ENCODE data around the gene MTHFR. TPM values are rescaled to one million over a fixed set of nuclear protein-coding genes. Genes with fewer than 3 reads are reported as not detected.

MTHFR gene
- total RNA-seq, 1 donor from 2014 or later, result 45.4 TPM

DNA sequence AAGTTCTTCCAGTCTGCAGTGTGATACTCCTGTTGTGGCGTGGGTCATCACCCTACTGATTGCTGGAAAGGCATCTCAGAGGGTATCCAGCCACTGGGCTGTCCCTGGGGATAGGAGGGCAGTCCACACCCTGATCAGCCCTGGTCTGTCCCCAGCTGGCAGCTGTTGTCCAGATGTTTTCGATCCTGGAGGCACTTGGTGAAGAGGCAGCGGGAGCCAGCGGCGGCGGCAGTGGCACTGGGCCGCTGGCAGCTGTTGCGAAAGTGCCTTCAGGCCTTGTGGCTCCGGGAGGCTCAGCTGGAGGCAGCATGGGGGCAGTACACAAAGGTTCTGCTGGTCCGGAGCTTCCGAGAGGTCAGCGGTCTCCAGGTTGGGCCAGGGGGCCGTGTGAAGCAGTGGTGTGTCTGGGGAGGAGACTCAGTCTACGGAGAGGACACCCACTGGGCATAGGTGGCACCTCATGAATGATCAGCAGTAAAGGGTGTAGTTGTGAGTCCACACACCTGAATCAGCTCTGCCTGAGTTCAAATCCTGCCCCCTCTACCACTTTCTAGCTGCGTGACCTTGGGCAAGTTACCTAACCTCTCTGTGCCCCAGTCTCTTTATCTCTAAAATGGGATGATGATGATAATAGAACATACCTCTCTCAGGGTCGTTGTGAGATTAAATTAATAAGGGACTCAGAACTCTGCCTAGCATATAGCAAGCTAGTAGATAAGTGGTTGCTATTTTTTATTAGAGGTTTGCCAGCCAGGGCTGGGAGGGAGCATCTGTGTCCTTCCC lies 37.7 kb downstream of the MTHFR start:
- intact Hi-C loops (cut with DNase I), result no loop called here
- Histone ChIP-seq H3K9me3 (no peaks in the 10 kb centered on the region), H3K4me3 (no peak overlapping the region), H3K4me1 (no peaks in the 10 kb centered on the region), H3K27ac (no peak overlapping the region), H3K36me3 (no peaks in the 10 kb centered on the region), H3K27me3 (ENCODE audit: low read depth) (no peaks in the 10 kb centered on the region)
- no peak for DNase-seq
- TF ChIP-seq, protein P1, sequence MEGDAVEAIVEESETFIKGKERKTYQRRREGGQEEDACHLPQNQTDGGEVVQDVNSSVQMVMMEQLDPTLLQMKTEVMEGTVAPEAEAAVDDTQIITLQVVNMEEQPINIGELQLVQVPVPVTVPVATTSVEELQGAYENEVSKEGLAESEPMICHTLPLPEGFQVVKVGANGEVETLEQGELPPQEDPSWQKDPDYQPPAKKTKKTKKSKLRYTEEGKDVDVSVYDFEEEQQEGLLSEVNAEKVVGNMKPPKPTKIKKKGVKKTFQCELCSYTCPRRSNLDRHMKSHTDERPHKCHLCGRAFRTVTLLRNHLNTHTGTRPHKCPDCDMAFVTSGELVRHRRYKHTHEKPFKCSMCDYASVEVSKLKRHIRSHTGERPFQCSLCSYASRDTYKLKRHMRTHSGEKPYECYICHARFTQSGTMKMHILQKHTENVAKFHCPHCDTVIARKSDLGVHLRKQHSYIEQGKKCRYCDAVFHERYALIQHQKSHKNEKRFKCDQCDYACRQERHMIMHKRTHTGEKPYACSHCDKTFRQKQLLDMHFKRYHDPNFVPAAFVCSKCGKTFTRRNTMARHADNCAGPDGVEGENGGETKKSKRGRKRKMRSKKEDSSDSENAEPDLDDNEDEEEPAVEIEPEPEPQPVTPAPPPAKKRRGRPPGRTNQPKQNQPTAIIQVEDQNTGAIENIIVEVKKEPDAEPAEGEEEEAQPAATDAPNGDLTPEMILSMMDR (IDR thresholded peaks at IDR 0.05), result no peak
- ATAC-seq, result no peak

DNA sequence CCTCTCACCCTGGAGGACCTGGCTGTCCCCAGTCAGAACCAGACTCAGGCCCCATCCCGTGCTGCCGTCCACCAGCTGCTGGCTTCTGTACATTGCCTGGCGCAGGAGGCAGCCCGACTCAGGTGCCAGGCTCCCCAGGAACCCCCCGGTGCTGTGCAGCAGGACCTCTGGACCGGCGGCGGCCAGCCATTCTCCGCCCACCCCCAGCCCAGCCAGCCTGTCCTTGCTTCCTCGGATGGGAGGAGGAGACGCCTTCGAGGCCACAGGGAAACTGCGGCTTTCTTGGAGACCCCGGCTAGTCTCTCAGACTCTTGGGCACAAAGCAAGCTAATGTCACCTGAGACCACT lies 39.4 kb downstream of the MTHFR start:
- Histone ChIP-seq H3K36me3 (no peaks in the 10 kb centered on the region), H3K4me1 (no peaks in the 10 kb centered on the region), H3K9me3 (no peaks in the 10 kb centered on the region), H3K4me3 (no peak overlapping the region), H3K27ac (no peak overlapping the region), H3K27me3 (ENCODE audit: low read depth) (peaks cover 14% of the 10 kb centered on the region)
- DNase-seq (no peak), ATAC-seq (no peak)
- TF ChIP-seq, protein P1 (IDR thresholded peaks at IDR 0.05), result no peak
- intact Hi-C loops (cut with DNase I), result no loop called here

DNA sequence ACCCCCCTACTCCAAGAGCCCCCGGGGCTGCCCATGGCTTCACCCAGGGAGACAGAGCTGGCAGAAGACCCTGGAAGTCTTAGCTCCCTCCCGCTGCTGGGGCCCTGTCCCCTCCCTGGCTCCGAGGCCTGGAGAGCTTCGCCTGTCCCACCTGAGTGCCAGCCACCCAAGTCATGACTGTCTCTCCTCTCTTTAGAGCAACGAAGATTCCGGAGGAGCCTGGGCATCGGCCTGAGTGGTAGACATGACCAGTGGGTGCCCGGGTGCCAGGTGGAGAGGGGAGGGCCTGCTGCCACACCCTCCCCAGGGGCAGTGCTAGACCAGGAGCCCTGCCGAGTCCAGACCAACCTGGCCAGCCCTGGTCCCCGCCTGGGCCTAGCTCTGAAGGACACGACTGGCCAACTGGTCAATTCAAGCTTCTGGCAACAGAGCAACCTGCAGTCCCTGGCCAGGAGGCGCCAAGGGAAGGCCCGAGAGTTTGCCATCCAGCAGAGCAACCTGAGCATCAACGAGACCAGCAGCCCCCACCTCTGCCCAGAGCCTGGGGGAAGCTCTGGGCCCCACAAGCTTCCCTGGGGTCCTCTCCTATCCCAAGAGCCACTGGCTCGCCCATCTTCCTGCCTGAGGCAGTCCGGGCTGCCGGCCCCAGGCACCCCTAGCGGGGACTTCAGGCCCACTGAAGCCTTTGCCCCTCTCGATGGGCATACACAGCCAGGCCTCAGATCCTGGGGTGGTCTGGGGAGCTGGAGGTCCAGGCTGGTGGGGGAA lies 39.9 kb downstream of the MTHFR start:
- no peak overlapping the region for H3K4me3 ChIP-seq
- no peaks in the 10 kb centered on the region for H3K4me1 ChIP-seq
- TF ChIP-seq, protein P1 (IDR thresholded peaks at IDR 0.05), result no peak
- intact Hi-C loops (cut with DNase I), result no loop called here
- no peak overlapping the region for H3K27ac ChIP-seq
- no peak for ATAC-seq
- H3K36me3 ChIP-seq, result no peaks in the 10 kb centered on the region
- peaks cover 18% of the 10 kb centered on the region for H3K27me3 ChIP-seq (ENCODE audit: low read depth)
- DNase-seq, result no peak
- no peaks in the 10 kb centered on the region for H3K9me3 ChIP-seq

DNA sequence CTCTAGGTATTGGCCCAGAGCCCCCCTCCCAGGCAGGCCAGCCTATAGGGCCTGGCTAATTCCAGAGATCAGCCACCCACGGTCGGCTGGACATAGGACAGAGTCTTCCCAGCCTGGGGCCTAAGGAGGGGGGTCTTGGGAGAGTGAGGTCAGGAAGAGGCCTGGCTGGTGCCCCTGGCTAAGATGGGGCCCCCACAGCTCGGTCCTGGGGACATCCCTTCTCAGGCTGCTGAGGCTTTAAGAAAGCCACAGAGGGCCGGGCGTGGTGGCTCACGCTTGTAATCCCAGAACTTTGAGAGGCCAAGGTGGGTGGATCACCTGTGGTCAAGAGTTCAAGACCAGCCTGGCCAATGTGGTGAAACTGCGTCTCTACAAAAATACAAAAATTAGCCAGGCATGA lies 41.2 kb downstream of the MTHFR start:
- no peak for DNase-seq
- H3K27me3 ChIP-seq (ENCODE audit: low read depth), result peaks cover 18% of the 10 kb centered on the region
- TF ChIP-seq, protein P1 (IDR thresholded peaks at IDR 0.05), result no peak
- H3K4me1 ChIP-seq, result no peaks in the 10 kb centered on the region
- no peak overlapping the region for H3K4me3 ChIP-seq
- no peaks in the 10 kb centered on the region for H3K9me3 ChIP-seq
- H3K27ac ChIP-seq, result no peak overlapping the region
- H3K36me3 ChIP-seq, result no peaks in the 10 kb centered on the region
- ATAC-seq, result no peak
- intact Hi-C loops (cut with DNase I), result no loop called here

DNA sequence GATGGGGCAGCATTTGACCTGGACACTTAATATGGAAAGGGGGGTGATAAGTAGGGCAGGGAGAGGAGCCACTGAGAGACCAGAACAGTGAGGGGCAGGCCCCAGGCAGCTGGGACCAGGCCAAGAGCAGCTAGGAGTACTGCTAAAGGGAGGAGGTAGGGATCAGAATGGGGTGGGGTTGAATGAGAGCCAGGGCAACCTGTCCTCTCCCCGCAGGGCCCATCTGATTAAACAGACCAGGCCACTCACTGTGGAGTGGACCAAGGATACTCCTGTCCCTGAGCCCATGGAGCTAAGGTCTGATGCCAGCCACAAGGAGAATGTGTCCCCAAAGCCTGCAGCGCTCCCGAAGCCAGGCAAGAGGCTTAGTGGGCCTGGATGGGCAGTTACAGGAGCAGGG lies 41.6 kb downstream of the MTHFR start:
- Histone ChIP-seq H3K9me3 (no peaks in the 10 kb centered on the region), H3K4me3 (no peak overlapping the region), H3K4me1 (no peaks in the 10 kb centered on the region), H3K27me3 (ENCODE audit: low read depth) (peaks cover 18% of the 10 kb centered on the region), H3K27ac (no peak overlapping the region), H3K36me3 (no peaks in the 10 kb centered on the region)
- DNase-seq (no peak), ATAC-seq (no peak)
- intact Hi-C loops (cut with DNase I), result no loop called here
- TF ChIP-seq, protein P1 (IDR thresholded peaks at IDR 0.05), result no peak
